HG03135 (cell line): ENCODE data around the gene SREBF1.

Source experiments
- ATAC-seq: cut with Tn5 transposase; IDR thresholded peaks from one replicate; pipeline ENCODE4 v1.9.1; 2021; ENCODE audit warnings: mild to moderate bottlenecking, moderate library complexity; ENCODE audit not compliant: unreplicated experiment

The SREBF1 gene

GRCh38 chr17:17797119-17797809 lies 39.5 kb downstream of the SREBF1 start:
- no peak for ATAC-seq

- ATAC-seq = no peak
Measured at GRCh38 chr17:17796787-17797061, 40.1 kb downstream of the SREBF1 start.

- ATAC-seq = no peak
Measured at GRCh38 chr17:17795946-17796786, 40.6 kb downstream of the SREBF1 start.

- ATAC-seq = no peak
Measured at GRCh38 chr17:17795296-17795695, 41.5 kb downstream of the SREBF1 start.

GRCh38 chr17:17794382-17794781 lies 42.4 kb downstream of the SREBF1 start:
- no peak for ATAC-seq

- no peak for ATAC-seq
Measured at GRCh38 chr17:17793378-17794214, 43.2 kb downstream of the SREBF1 start.

- peak; percentile 51 for ATAC-seq
Measured at GRCh38 chr17:17792551-17793377, 44.0 kb downstream of the SREBF1 start.

GRCh38 chr17:17792037-17792550 lies 44.7 kb downstream of the SREBF1 start:
- no peak for ATAC-seq

GRCh38 chr17:17790637-17791464 lies 45.9 kb downstream of the SREBF1 start:
- no peak for ATAC-seq

GRCh38 chr17:17789828-17790636 lies 46.8 kb downstream of the SREBF1 start:
- no peak for ATAC-seq

- ATAC-seq = no peak
Measured at GRCh38 chr17:17789410-17789809, 47.4 kb downstream of the SREBF1 start.

- ATAC-seq = no peak
Measured at GRCh38 chr17:17788967-17789366, 47.8 kb downstream of the SREBF1 start.

- ATAC-seq = no peak
Measured at GRCh38 chr17:17787568-17787967, 49.2 kb downstream of the SREBF1 start.

GRCh38 chr17:17786998-17787397 lies 49.8 kb downstream of the SREBF1 start:
- no peak for ATAC-seq

GRCh38 chr17:17785407-17785806 lies 51.4 kb downstream of the SREBF1 start:
- ATAC-seq = no peak

- ATAC-seq = no peak
Measured at GRCh38 chr17:17784657-17785267, 52.0 kb downstream of the SREBF1 start.

GRCh38 chr17:17783825-17784656 lies 52.7 kb downstream of the SREBF1 start:
- no peak for ATAC-seq
